Hepatocyte (in vitro differentiated cells): ENCODE results near the gene SHISAL1. TPM values are rescaled to one million over a fixed set of nuclear protein-coding genes. Genes with fewer than 3 reads are reported as not detected.

Experiments used
- DNase-seq: peaks from one replicate; pipeline ENCODE4 v3.0.0-alpha.2; 2016; ENCODE audit warnings: low spot score
- H2AFZ ChIP-seq: fragments of 200-600 bp; sonication (generic); 2 replicates; pipeline ENCODE4 v1.6.0; 2016; ENCODE audit warnings: antibody characterized with exemption, mild to moderate bottlenecking
- H3K27ac ChIP-seq: fragments of 200-600 bp; sonication (generic); 2 replicates; pipeline ENCODE4 v1.5.1; 2016; ENCODE audit warnings: mild to moderate bottlenecking
- H3K27me3 ChIP-seq: fragments of 200-600 bp; sonication (generic); 2 replicates; pipeline ENCODE4 v1.6.1; 2016
- H3K36me3 ChIP-seq: fragments of 200-600 bp; sonication (generic); replicated peaks from 2 replicates; pipeline ENCODE4 v1.5.1; 2016; ENCODE audit warnings: low read depth; ENCODE audit not compliant: insufficient read depth
- H3K4me1 ChIP-seq: fragments of 200-600 bp; sonication (generic); 2 replicates; pipeline ENCODE4 v1.5.1; 2016; ENCODE audit warnings: mild to moderate bottlenecking, moderate library complexity; ENCODE audit not compliant: insufficient read depth
- H3K4me2 ChIP-seq: fragments of 200-600 bp; sonication (generic); 2 replicates; pipeline ENCODE4 v1.6.0; 2016
- H3K4me3 ChIP-seq: fragments of 200-600 bp; sonication (generic); 2 replicates; pipeline ENCODE4 v1.5.1; 2016; ENCODE audit warnings: mild to moderate bottlenecking
- H3K79me2 ChIP-seq: fragments of 200-600 bp; sonication (generic); 2 replicates; pipeline ENCODE4 v1.6.0; 2017; ENCODE audit warnings: mild to moderate bottlenecking
- H3K9me2 ChIP-seq: fragments of 200-600 bp; sonication (generic); replicated peaks from 2 replicates; pipeline ENCODE4 v1.6.0; 2017; ENCODE audit warnings: mild to moderate bottlenecking; ENCODE audit not compliant: insufficient read depth
- H3K9me3 ChIP-seq: fragments of 200-600 bp; sonication (generic); 2 replicates; pipeline ENCODE4 v1.5.1; 2016; ENCODE audit warnings: low read depth, mild to moderate bottlenecking
- H4K20me1 ChIP-seq: fragments of 200-600 bp; sonication (generic); 2 replicates; pipeline ENCODE4 v1.6.0; 2016; ENCODE audit warnings: mild to moderate bottlenecking; ENCODE audit not compliant: insufficient read depth, poor library complexity, severe bottlenecking
- EZH2 ChIP-seq: fragments of 200-600 bp; sonication (generic); IDR thresholded peaks from 2 replicates; pipeline ENCODE4 v1.6.1; 2016; ENCODE audit warnings: antibody characterized with exemption, mild to moderate bottlenecking, borderline replicate concordance
- EZH2phosphoT487 ChIP-seq: fragments of 200-600 bp; sonication (generic); IDR thresholded peaks from one replicate; pipeline ENCODE4 v1.6.1; 2018; ENCODE audit warnings: antibody characterized with exemption, mild to moderate bottlenecking, low read depth, moderate library complexity; ENCODE audit not compliant: unreplicated experiment, severe bottlenecking
- WGBS: methylation state at CpG from one replicate; pipeline ENCODE4 v1.1.6; 2016; ENCODE audit warnings: low lambda C conversion rate; ENCODE audit errors: missing lambda C conversion rate; 5-methylcytosine and 5-hydroxymethylcytosine counted together
- polyA plus RNA-seq: library from polyadenylated mRNA; unstranded; fragments of >200 nt; fragmentation: Nextera tagmentation; extraction: Ambion mirVana; gene quantifications from 2 replicates; pipeline ENCODE4 v1.2.1, GENCODE V29; 2016
- total RNA-seq: library from RNA; depleted of rRNA; stranded (reverse); fragments of >200 nt; gene quantifications from 2 replicates; pipeline ENCODE4 v1.2.3, GENCODE V29; 2014
- TF ChIP-seq, protein P1 (sequence below): fragments of 200-600 bp; sonication (generic); IDR thresholded peaks from 2 replicates; pipeline ENCODE4 v1.5.1; 2016; ENCODE audit warnings: antibody characterized with exemption, mild to moderate bottlenecking; ENCODE audit not compliant: poor library complexity

Gene SHISAL1
- total and polyA plus RNA-seq, 2 experiments from 2014 or later = 0.66 to 2.4 TPM

DNA sequence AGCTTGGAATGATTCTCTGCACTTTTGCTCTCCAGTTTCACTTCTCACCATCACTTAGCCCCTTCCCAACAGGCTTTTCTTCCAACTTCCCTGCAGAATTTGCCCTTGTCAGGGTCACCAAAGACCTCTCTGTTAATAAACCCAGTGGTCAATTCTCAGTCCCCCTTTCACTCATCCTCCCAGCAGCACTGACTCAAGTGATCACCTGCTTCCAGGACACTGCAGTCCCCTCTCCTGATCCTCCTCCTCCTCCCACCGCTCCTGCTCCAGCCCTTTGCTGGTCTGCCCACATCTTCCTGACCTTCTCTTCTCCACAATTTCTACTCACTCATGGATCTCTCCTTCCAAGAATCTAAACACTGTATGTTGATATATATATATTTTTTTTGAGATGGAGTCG, 57.9 kb downstream of the SHISAL1 start:
- H3K4me2 ChIP-seq = no peak overlapping the region
- DNase-seq = no peak
- 94% methylated on average over 2 of the region's 2 CpGs for WGBS

GRCh38 chr22:44249376-44250147, 63.2 kb downstream of the SHISAL1 start:
- Histone ChIP-seq H3K27ac (no peak overlapping the region), H3K4me1 (no peaks in the 10 kb centered on the region), H3K9me2 (no peaks in the 10 kb centered on the region), H3K79me2 (no peaks in the 10 kb centered on the region), H3K9me3 (no peaks in the 10 kb centered on the region), H4K20me1 (no peaks in the 10 kb centered on the region), H2AFZ (no peak overlapping the region), H3K27me3 (no peaks in the 10 kb centered on the region), H3K4me3 (no peak overlapping the region), H3K4me2 (no peak overlapping the region), H3K36me3 (no peaks in the 10 kb centered on the region)
- TF ChIP-seq EZH2phosphoT487 = no peak
- TF ChIP-seq, protein P1, sequence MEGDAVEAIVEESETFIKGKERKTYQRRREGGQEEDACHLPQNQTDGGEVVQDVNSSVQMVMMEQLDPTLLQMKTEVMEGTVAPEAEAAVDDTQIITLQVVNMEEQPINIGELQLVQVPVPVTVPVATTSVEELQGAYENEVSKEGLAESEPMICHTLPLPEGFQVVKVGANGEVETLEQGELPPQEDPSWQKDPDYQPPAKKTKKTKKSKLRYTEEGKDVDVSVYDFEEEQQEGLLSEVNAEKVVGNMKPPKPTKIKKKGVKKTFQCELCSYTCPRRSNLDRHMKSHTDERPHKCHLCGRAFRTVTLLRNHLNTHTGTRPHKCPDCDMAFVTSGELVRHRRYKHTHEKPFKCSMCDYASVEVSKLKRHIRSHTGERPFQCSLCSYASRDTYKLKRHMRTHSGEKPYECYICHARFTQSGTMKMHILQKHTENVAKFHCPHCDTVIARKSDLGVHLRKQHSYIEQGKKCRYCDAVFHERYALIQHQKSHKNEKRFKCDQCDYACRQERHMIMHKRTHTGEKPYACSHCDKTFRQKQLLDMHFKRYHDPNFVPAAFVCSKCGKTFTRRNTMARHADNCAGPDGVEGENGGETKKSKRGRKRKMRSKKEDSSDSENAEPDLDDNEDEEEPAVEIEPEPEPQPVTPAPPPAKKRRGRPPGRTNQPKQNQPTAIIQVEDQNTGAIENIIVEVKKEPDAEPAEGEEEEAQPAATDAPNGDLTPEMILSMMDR = no peak
- DNase-seq = no peak
- WGBS = 94% methylated on average over 12 of the region's 12 CpGs

More for the DNA sequence above, 57.9 kb downstream of the SHISAL1 start:
- Histone ChIP-seq H3K4me1 (no peaks in the 10 kb centered on the region), H3K9me2 (no peaks in the 10 kb centered on the region), H3K36me3 (no peaks in the 10 kb centered on the region), H2AFZ (no peak overlapping the region), H3K9me3 (no peaks in the 10 kb centered on the region), H3K79me2 (no peaks in the 10 kb centered on the region), H3K27ac (no peak overlapping the region), H4K20me1 (no peaks in the 10 kb centered on the region), H3K4me3 (no peak overlapping the region), H3K27me3 (no peaks in the 10 kb centered on the region)
- TF ChIP-seq, protein P1 = no peak
- TF ChIP-seq EZH2 (no peak), EZH2phosphoT487 (no peak)

- TF ChIP-seq EZH2 (no peak), EZH2phosphoT487 (no peak)
- TF ChIP-seq, protein P1 = no peak
- no peak overlapping the region for H2AFZ ChIP-seq
- no peaks in the 10 kb centered on the region for H3K9me3 ChIP-seq
- H3K9me2 ChIP-seq = no peaks in the 10 kb centered on the region
- no peak overlapping the region for H3K4me3 ChIP-seq
- no peaks in the 10 kb centered on the region for H3K27me3 ChIP-seq
- no peak overlapping the region for H3K27ac ChIP-seq
- no peak for DNase-seq
- 95% methylated on average over 10 of the region's 10 CpGs for WGBS
- no peaks in the 10 kb centered on the region for H3K36me3 ChIP-seq
- no peaks in the 10 kb centered on the region for H3K79me2 ChIP-seq
- no peaks in the 10 kb centered on the region for H4K20me1 ChIP-seq
- H3K4me2 ChIP-seq = no peak overlapping the region
- H3K4me1 ChIP-seq = no peaks in the 10 kb centered on the region
Observed at GRCh38 chr22:44248926-44249325, 63.8 kb downstream of the SHISAL1 start.
